ENCODE results near the gene TRAPPC2B.
"Not testable (repeated sequence)": the region's sequence is repeated elsewhere in the genome, so short reads cannot be mapped to it uniquely, and the experiment has no call there.

The TRAPPC2B gene

GRCh38 chr19:57374179-57374578 is 10.8 kb downstream of the TRAPPC2B start:
- DNase-seq (ENCODE audit: low read depth in 2 of 2): no peak

GRCh38 chr19:57374647-57375046 is 11.3 kb downstream of the TRAPPC2B start:
- DNase-seq (ENCODE audit: low read depth in 2 of 2): not testable (repeated sequence)

GRCh38 chr19:57376151-57376550 is 12.8 kb downstream of the TRAPPC2B start:
- no peak for DNase-seq (ENCODE audit: low read depth in 2 of 2)

- no peak for DNase-seq (ENCODE audit: low read depth in 2 of 2)
Observed at GRCh38 chr19:57377498-57378146, 14.3 kb downstream of the TRAPPC2B start.

GRCh38 chr19:57380923-57381322 is 17.6 kb downstream of the TRAPPC2B start:
- no peak for DNase-seq (ENCODE audit: low read depth in 2 of 2)

GRCh38 chr19:57382806-57383488 is 19.6 kb downstream of the TRAPPC2B start:
- DNase-seq (ENCODE audit: low read depth in 2 of 2): no peak

- no peak for DNase-seq (ENCODE audit: low read depth in 2 of 2)
Observed at GRCh38 chr19:57389194-57389729, 25.9 kb downstream of the TRAPPC2B start.

- peak; percentile 96 to 98 for DNase-seq (ENCODE audit: low read depth in 2 of 2)
Observed at GRCh38 chr19:57389730-57390598, 26.6 kb downstream of the TRAPPC2B start, which contains the start of gene ZNF548. TSS of gene ZNF548 (plus strand) at chr19:57389854. CDS start at chr19:57390100, 246 bp downstream.

GRCh38 chr19:57395710-57396109 is 32.4 kb downstream of the TRAPPC2B start:
- DNase-seq (ENCODE audit: low read depth in 2 of 2): no peak

- DNase-seq (ENCODE audit: low read depth in 2 of 2): no peak
Observed at GRCh38 chr19:57398868-57399267, 35.5 kb downstream of the TRAPPC2B start.

- DNase-seq (ENCODE audit: low read depth in 2 of 2): no peak
Observed at GRCh38 chr19:57403737-57404563, 40.6 kb downstream of the TRAPPC2B start.

- peak; percentile 43 to 52 for DNase-seq (ENCODE audit: low read depth in 2 of 2)
Observed at GRCh38 chr19:57406516-57407123, 43.3 kb downstream of the TRAPPC2B start.

- peak; percentile 86 to 89 for DNase-seq (ENCODE audit: low read depth in 2 of 2)
Observed at GRCh38 chr19:57410877-57411671, 47.7 kb downstream of the TRAPPC2B start, which contains the start of gene ZNF17. TSS of gene ZNF17 (plus strand) at chr19:57411161. CDS start at chr19:57413616, 2,455 bp downstream.
